Endothelial cell of umbilical vein (primary cell): Measurements from ENCODE around the gene PKNOX2. TPM values are rescaled to one million over a fixed set of nuclear protein-coding genes. Genes with fewer than 3 reads are reported as not detected.

Source experiments
- BruUV-seq: library from RNA; stranded (reverse); fragments of 400-500 nt; replicated peaks from 2 replicates; lab custom pipeline; 2021; lab: Mats Ljungman, UMichigan
- CTCF ChIA-PET: fragments of 300-600, 350-600 bp; sonication (Branson Sonifier 250); formaldehyde crosslinking; loops from one replicate; lab custom pipeline; 2021; ENCODE audit warnings: antibody characterized with exemption, inconsistent platforms; lab: Charles Lee
- POLR2A ChIA-PET: fragments of 300-600, 350-600 bp; sonication (Branson Sonifier 250); formaldehyde crosslinking; loops from one replicate; lab custom pipeline; 2021; ENCODE audit warnings: antibody characterized with exemption, inconsistent platforms; lab: Charles Lee
- DNase-seq: peaks from one replicate; pipeline ENCODE4 v3.0.0-alpha.2; 2011; ENCODE audit warnings: low read depth, low spot score
- FAIRE-seq: peaks from 2 replicates; lab custom pipeline; 2011; peaks lifted over from hg19 to GRCh38; lab: Jason Lieb, UNC
- H2AFZ ChIP-seq: 2 replicates; pipeline ENCODE4 v1.6.0; 2012; ENCODE audit warnings: low read depth, low read length, control low read depth, inconsistent platforms
- H3K27ac ChIP-seq: 2 replicates; pipeline ENCODE4 v1.5.1; 2011; ENCODE audit warnings: low read depth, mild to moderate bottlenecking, control low read depth, low read length, moderate library complexity; ENCODE audit not compliant: insufficient read depth
- H3K27me3 ChIP-seq, 2 experiments: 2 replicates each; pipeline versions ENCODE4 v1.6.0 to v1.6.1; 2011; ENCODE audit warnings: low read length in 2 of 2, mixed read lengths in 1 of 2; ENCODE audit not compliant: control insufficient read depth in 2 of 2, insufficient read depth in 2 of 2
- H3K36me3 ChIP-seq, 2 experiments: 2 replicates in 1 of 2; 3 replicates in 1 of 2; pipeline ENCODE4 v1.5.1; 2011; ENCODE audit warnings: low read length in 2 of 2, mild to moderate bottlenecking in 1 of 2, moderate library complexity in 1 of 2; ENCODE audit not compliant: control insufficient read depth in 2 of 2, insufficient read depth in 2 of 2; ENCODE audit errors: extremely low read depth in 1 of 2
- H3K4me1 ChIP-seq: 3 replicates; pipeline ENCODE4 v1.5.1; 2011; ENCODE audit warnings: mild to moderate bottlenecking, low read length; ENCODE audit not compliant: control insufficient read depth, insufficient read depth; ENCODE audit errors: extremely low read depth
- H3K4me2 ChIP-seq: 2 replicates; pipeline ENCODE4 v1.6.1; 2011; ENCODE audit warnings: low read length, control low read depth, mixed read lengths; ENCODE audit not compliant: insufficient read depth
- H3K4me3 ChIP-seq, 3 experiments: fragments of 200-600 bp in 1 of 3; sonication (generic), shearing (Covaris generic) in 1 of 3; replicated peaks in 1 of 3; 2 replicates each; pipeline ENCODE4 v1.5.1; 2011 to 2016; ENCODE audit warnings: control low read depth in 3 of 3, low read length in 3 of 3, mild to moderate bottlenecking in 2 of 3, inconsistent platforms in 1 of 3, low read depth in 1 of 3, moderate library complexity in 1 of 3; ENCODE audit not compliant: insufficient read depth in 1 of 3
- H3K79me2 ChIP-seq: 2 replicates; pipeline ENCODE4 v1.6.0; 2012; ENCODE audit warnings: low read length, inconsistent platforms; ENCODE audit not compliant: control insufficient read depth, insufficient read depth
- H3K9ac ChIP-seq: replicated peaks from 2 replicates; pipeline ENCODE3; 2011; ENCODE audit warnings: low read length, control low read depth; ENCODE audit not compliant: insufficient read depth; ENCODE audit errors: extremely low read depth
- H3K9me1 ChIP-seq: replicated peaks from 3 replicates; pipeline ENCODE4 v1.6.0; 2011; ENCODE audit warnings: mild to moderate bottlenecking, low read length; ENCODE audit not compliant: control insufficient read depth, insufficient read depth; ENCODE audit errors: extremely low read depth
- H3K9me3 ChIP-seq: replicated peaks from 2 replicates; pipeline ENCODE4 v1.5.1; 2012; ENCODE audit warnings: low read length, inconsistent platforms; ENCODE audit not compliant: control insufficient read depth, insufficient read depth
- H4K20me1 ChIP-seq: replicated peaks from 2 replicates; pipeline ENCODE3; 2011; ENCODE audit warnings: mild to moderate bottlenecking, low read length; ENCODE audit not compliant: control insufficient read depth, insufficient read depth; ENCODE audit errors: extremely low read depth
- CTCF ChIP-seq, 2 donors: IDR thresholded peaks; 1 replicate in 1 of 2; 2 replicates in 1 of 2; pipeline ENCODE4 v1.5.1; 2011; ENCODE audit warnings: low read length in 2 of 2, mild to moderate bottlenecking in 2 of 2, moderate library complexity in 2 of 2, control low read depth in 1 of 2, inconsistent platforms in 1 of 2, low read depth in 1 of 2; ENCODE audit not compliant: insufficient read depth in 1 of 2; ENCODE audit errors: extremely low read depth in 1 of 2
- EZH2 ChIP-seq: IDR thresholded peaks from 2 replicates; pipeline ENCODE4 v1.6.1; 2012; ENCODE audit warnings: borderline replicate concordance, low read depth, mild to moderate bottlenecking, moderate library complexity, low read length, inconsistent platforms; ENCODE audit not compliant: severe bottlenecking
- FOS ChIP-seq: IDR thresholded peaks from 2 replicates; pipeline ENCODE4 v1.6.1; 2011; ENCODE audit warnings: mild to moderate bottlenecking, low read length, moderate library complexity, borderline replicate concordance; ENCODE audit not compliant: insufficient read depth
- GATA2 ChIP-seq: IDR thresholded peaks from 2 replicates; pipeline ENCODE4 v1.7.0; 2011; ENCODE audit warnings: low read depth, mild to moderate bottlenecking, moderate library complexity, mixed read lengths, low read length; ENCODE audit not compliant: insufficient read length, insufficient read depth
- JUN ChIP-seq: IDR thresholded peaks from 2 replicates; pipeline ENCODE4 v1.6.1; 2011; ENCODE audit warnings: borderline replicate concordance, low read depth; ENCODE audit not compliant: insufficient read length, insufficient read depth
- MAX ChIP-seq: IDR thresholded peaks from 2 replicates; pipeline ENCODE4 v1.6.1; 2011; ENCODE audit not compliant: insufficient read depth, insufficient read length
- MYC ChIP-seq: IDR thresholded peaks from one replicate; pipeline ENCODE4 v1.6.1; 2011; ENCODE audit warnings: mild to moderate bottlenecking, low read depth, low read length
- POLR2A ChIP-seq: IDR thresholded peaks from 2 replicates; pipeline ENCODE4 v1.6.1; 2012; ENCODE audit warnings: low read depth, mild to moderate bottlenecking, control low read depth, low read length
- POLR2AphosphoS5 ChIP-seq: IDR thresholded peaks from 2 replicates; pipeline ENCODE4 v1.6.1; 2012; ENCODE audit warnings: low read depth, mild to moderate bottlenecking, control low read depth, low read length, moderate library complexity; ENCODE audit not compliant: insufficient read depth
- dilution Hi-C: fragments of 300-500 bp; cut with MboI; formaldehyde crosslinking; loops from one replicate; pipeline ENCODE4 v1.15.0; 2019; ENCODE audit warnings: low sequenced_read_pairs; ENCODE audit not compliant: extremely low pct_ligation_motif_present
- intact Hi-C: fragments of 100-400 bp; cut with micrococcal nuclease; formaldehyde crosslinking; loops from one replicate; pipeline ENCODE4 v1.10.0; 2022
- polyA plus RNA-seq, 4 experiments: library from polyadenylated mRNA; depleted of rRNA in 3 of 4; stranded (reverse) in 3 of 4; unstranded in 1 of 4; fragments of >200 nt; gene quantifications; 2 replicates each; pipeline versions ENCODE4 v1.2.1 to v1.2.3, GENCODE V29; 2011 to 2012; ENCODE audit warnings: missing spikeins in 1 of 4
- total RNA-seq: library from RNA; stranded (reverse); gene quantifications from 2 replicates; pipeline ENCODE4 v1.2.3, GENCODE V29; 2021

The PKNOX2 gene
- total and polyA plus RNA-seq, 2 donors (not counting 3 experiments of a cell fraction or from before 2014, with no cell fraction given): 0.11 to 0.91 TPM

- CTCF ChIA-PET: no interaction called here
- dilution Hi-C loops: no loop called here
- no peaks in the 10 kb centered on the region for H3K9me3 ChIP-seq
- H2AFZ ChIP-seq: no peak overlapping the region
- H3K9me1 ChIP-seq: no peaks in the 10 kb centered on the region
- H3K4me2 ChIP-seq: no peak overlapping the region
- no TSS peak for BruUV-seq
- no peaks in the 10 kb centered on the region for H3K36me3 ChIP-seq
- no peak overlapping the region for H3K27ac ChIP-seq
- intact Hi-C loops: no loop called here
- H3K27me3 ChIP-seq: peaks cover 0 to 22% of the 10 kb centered on the region in 2 experiments
- no peaks in the 10 kb centered on the region for H3K79me2 ChIP-seq
- H4K20me1 ChIP-seq: no peaks in the 10 kb centered on the region
- FAIRE-seq (no peak), DNase-seq (no peak)
- POLR2A ChIA-PET: no interaction called here
- TF ChIP-seq EZH2: no peak
- no peak for TF ChIP-seq JUN
- TF ChIP-seq MAX: no peak
- H3K4me3 ChIP-seq: no peak overlapping the region
- no peak overlapping the region for H3K9ac ChIP-seq
- H3K4me1 ChIP-seq: no peaks in the 10 kb centered on the region
Measured at GRCh38 chr11:125207866-125208425, 43.4 kb downstream of the PKNOX2 start.

GRCh38 chr11:125210066-125210465 is 45.5 kb downstream of the PKNOX2 start:
- Histone ChIP-seq H2AFZ (no peak overlapping the region), H3K4me2 (no peak overlapping the region), H3K79me2 (no peaks in the 10 kb centered on the region), H3K4me3 (no peak overlapping the region), H3K27ac (no peak overlapping the region), H3K9ac (no peak overlapping the region), H3K27me3 (peaks cover 4 to 26% of the 10 kb centered on the region in 2 experiments), H3K4me1 (no peaks in the 10 kb centered on the region), H3K9me1 (no peaks in the 10 kb centered on the region), H3K9me3 (no peaks in the 10 kb centered on the region), H3K36me3 (no peaks in the 10 kb centered on the region), H4K20me1 (no peaks in the 10 kb centered on the region)
- no peak for DNase-seq
- dilution Hi-C loops: no loop called here
- TF ChIP-seq POLR2AphosphoS5 (no peak), POLR2A (no peak), GATA2 (no peak), CTCF (IDR thresholded peaks at IDR 0.05; ENCODE audit: extremely low read depth in 1 of 2, insufficient read depth in 1 of 2, low read depth in 1 of 2, low read length in 2 of 2) (no peak), FOS (no peak), MYC (no peak), MAX (no peak), EZH2 (no peak), JUN (no peak)
- FAIRE-seq: no peak
- intact Hi-C loops: no loop called here
- BruUV-seq: no TSS peak
- ChIA-PET CTCF (no interaction called here), POLR2A (no interaction called here)
